IgD-negative memory B cell (primary cell): ENCODE data around the gene SLC2A11. TPM values are rescaled to one million over a fixed set of nuclear protein-coding genes. Genes with fewer than 3 reads are reported as not detected.
A peak's percentile ranks its signal among the peaks of the same experiment; 100 is the strongest.

Experiments used
- H3K27ac Mint-ChIP-seq, 3 donors: one replicate each; pipeline ENCODE4 v1.8.0; 2020 to 2022; ENCODE audit warnings: mild to moderate bottlenecking in 3 of 3, mixed read lengths in 3 of 3, moderate library complexity in 1 of 3
- H3K27me3 Mint-ChIP-seq: one replicate; pipeline ENCODE4 v1.8.0; 2021; ENCODE audit warnings: mixed read lengths
- H3K36me3 Mint-ChIP-seq: one replicate; pipeline ENCODE4 v1.8.0; 2020; ENCODE audit warnings: mild to moderate bottlenecking, mixed read lengths
- H3K4me1 Mint-ChIP-seq, 3 donors: one replicate each; pipeline ENCODE4 v1.8.0; 2020 to 2022; ENCODE audit warnings: mixed read lengths in 3 of 3, mild to moderate bottlenecking in 1 of 3
- H3K4me3 Mint-ChIP-seq, 4 donors: one replicate each; pipeline ENCODE4 v1.8.0; 2020 to 2022; ENCODE audit warnings: mild to moderate bottlenecking in 4 of 4, mixed read lengths in 4 of 4, moderate library complexity in 3 of 4
- H3K9me3 Mint-ChIP-seq, 3 donors: one replicate each; pipeline ENCODE4 v1.8.0; 2020 to 2021; ENCODE audit warnings: mixed read lengths in 3 of 3, mild to moderate bottlenecking in 1 of 3
- polyA plus RNA-seq: library from polyadenylated mRNA; unstranded; fragments of 300-500 nt; fragmentation: Illumina TruSeq; gene quantifications from one replicate; pipeline ENCODE4 v1.2.3, GENCODE V29; 2021

SLC2A11 gene
- 20.7 TPM for polyA plus RNA-seq

- Mint-ChIP-seq H3K27ac (peak within 1 kb of the TSS; percentile 89 to 96 (median 96)), H3K27me3 (no peaks in the 10 kb centered on the region), H3K4me1 (peaks cover 5 to 17% (median 12%) of the 10 kb centered on the region in 3 donors), H3K9me3 (no peaks in the 10 kb centered on the region), H3K36me3 (no peaks in the 10 kb centered on the region), H3K4me3 (peak within 1 kb of the TSS; percentile 91 to 99 (median 95))
Observed at GRCh38 chr22:23857606-23858483, at the start of gene SLC2A11. TSS of gene SLC2A11 (plus strand) at chr22:23857875. CDS start at chr22:23858000, 125 bp downstream.

GRCh38 chr22:23812378-23812777 is 45.3 kb upstream of the SLC2A11 start:
- H3K27me3 Mint-ChIP-seq, result no peaks in the 10 kb centered on the region
- peaks cover 13% of the 10 kb centered on the region for H3K36me3 Mint-ChIP-seq
- no peak overlapping the region for H3K27ac Mint-ChIP-seq
- peaks cover 17 to 25% (median 24%) of the 10 kb centered on the region in 3 donors for H3K4me1 Mint-ChIP-seq
- H3K9me3 Mint-ChIP-seq, result no peaks in the 10 kb centered on the region
- H3K4me3 Mint-ChIP-seq, result no peak overlapping the region

- Mint-ChIP-seq H3K4me1 (peaks cover 35 to 43% (median 41%) of the 10 kb centered on the region in 3 donors), H3K36me3 (peaks cover 13% of the 10 kb centered on the region), H3K4me3 (peak overlapping the region in 1 of 4 donors; percentile 40), H3K27me3 (no peaks in the 10 kb centered on the region), H3K27ac (peak overlapping the region in 1 of 3 donors; percentile 14), H3K9me3 (no peaks in the 10 kb centered on the region)
Observed at GRCh38 chr22:23815541-23816155, 42.0 kb upstream of the SLC2A11 start.

- no peaks in the 10 kb centered on the region for H3K27me3 Mint-ChIP-seq
- H3K9me3 Mint-ChIP-seq, result no peaks in the 10 kb centered on the region
- H3K27ac Mint-ChIP-seq, result no peak overlapping the region
- H3K4me3 Mint-ChIP-seq, result no peak overlapping the region
- H3K36me3 Mint-ChIP-seq, result peaks cover 11% of the 10 kb centered on the region
- peaks cover 36 to 42% (median 41%) of the 10 kb centered on the region in 3 donors for H3K4me1 Mint-ChIP-seq
Observed at GRCh38 chr22:23816156-23816976, 41.3 kb upstream of the SLC2A11 start.

GRCh38 chr22:23817146-23817545 is 40.5 kb upstream of the SLC2A11 start:
- Mint-ChIP-seq H3K36me3 (peaks cover 6% of the 10 kb centered on the region), H3K27me3 (no peaks in the 10 kb centered on the region), H3K27ac (no peak overlapping the region), H3K9me3 (no peaks in the 10 kb centered on the region), H3K4me1 (peaks cover 31 to 36% (median 36%) of the 10 kb centered on the region in 3 donors), H3K4me3 (peak overlapping the region in 1 of 4 donors; percentile 68)

- peak overlapping the region in 2 of 3 donors; percentile 73 to 88 for H3K27ac Mint-ChIP-seq
- no peaks in the 10 kb centered on the region for H3K9me3 Mint-ChIP-seq
- peak overlapping the region in 2 of 4 donors; percentile 86 to 89 for H3K4me3 Mint-ChIP-seq
Observed at GRCh38 chr22:23818541-23818940, 39.1 kb upstream of the SLC2A11 start.

GRCh38 chr22:23820748-23821211 is 36.9 kb upstream of the SLC2A11 start:
- H3K27me3 Mint-ChIP-seq, result no peaks in the 10 kb centered on the region
- peaks cover 2% of the 10 kb centered on the region for H3K36me3 Mint-ChIP-seq
- H3K4me1 Mint-ChIP-seq, result peaks cover 28 to 34% (median 31%) of the 10 kb centered on the region in 3 donors
- peak overlapping the region; percentile 23 to 81 (median 81) for H3K27ac Mint-ChIP-seq
- H3K9me3 Mint-ChIP-seq, result no peaks in the 10 kb centered on the region
- peak overlapping the region in 2 of 4 donors; percentile 63 to 87 for H3K4me3 Mint-ChIP-seq

More at GRCh38 chr22:23818541-23818940, 39.1 kb upstream of the SLC2A11 start:
- Mint-ChIP-seq H3K4me1 (peaks cover 34 to 35% (median 34%) of the 10 kb centered on the region in 3 donors), H3K27me3 (no peaks in the 10 kb centered on the region), H3K36me3 (peaks cover 5% of the 10 kb centered on the region)

- Mint-ChIP-seq H3K4me1 (peaks cover 24 to 31% (median 30%) of the 10 kb centered on the region in 3 donors), H3K36me3 (peaks cover 2% of the 10 kb centered on the region), H3K27ac (peak overlapping the region in 1 of 3 donors; percentile 71), H3K27me3 (no peaks in the 10 kb centered on the region), H3K4me3 (no peak overlapping the region), H3K9me3 (no peaks in the 10 kb centered on the region)
Observed at GRCh38 chr22:23822101-23822671, 35.5 kb upstream of the SLC2A11 start.

GRCh38 chr22:23823331-23823791 is 34.3 kb upstream of the SLC2A11 start:
- no peaks in the 10 kb centered on the region for H3K27me3 Mint-ChIP-seq
- peaks cover 20 to 29% (median 26%) of the 10 kb centered on the region in 3 donors for H3K4me1 Mint-ChIP-seq
- peaks cover 2% of the 10 kb centered on the region for H3K36me3 Mint-ChIP-seq
- no peak overlapping the region for H3K4me3 Mint-ChIP-seq
- H3K27ac Mint-ChIP-seq, result peak overlapping the region in 2 of 3 donors; percentile 35 to 50
- no peaks in the 10 kb centered on the region for H3K9me3 Mint-ChIP-seq

- Mint-ChIP-seq H3K4me3 (no peak overlapping the region), H3K36me3 (no peaks in the 10 kb centered on the region), H3K27me3 (no peaks in the 10 kb centered on the region), H3K4me1 (peaks cover 25 to 30% (median 28%) of the 10 kb centered on the region in 3 donors), H3K27ac (peak overlapping the region in 2 of 3 donors; percentile 23 to 35), H3K9me3 (no peaks in the 10 kb centered on the region)
Observed at GRCh38 chr22:23824476-23825245, 33.0 kb upstream of the SLC2A11 start.

GRCh38 chr22:23825246-23825905 is 32.3 kb upstream of the SLC2A11 start:
- H3K4me3 Mint-ChIP-seq, result no peak overlapping the region
- peak overlapping the region in 1 of 3 donors; percentile 23 for H3K27ac Mint-ChIP-seq
- no peaks in the 10 kb centered on the region for H3K36me3 Mint-ChIP-seq
- no peaks in the 10 kb centered on the region for H3K9me3 Mint-ChIP-seq
- peaks cover 26 to 31% (median 30%) of the 10 kb centered on the region in 3 donors for H3K4me1 Mint-ChIP-seq
- H3K27me3 Mint-ChIP-seq, result no peaks in the 10 kb centered on the region

- Mint-ChIP-seq H3K4me3 (no peak overlapping the region), H3K27me3 (no peaks in the 10 kb centered on the region), H3K36me3 (no peaks in the 10 kb centered on the region), H3K9me3 (no peaks in the 10 kb centered on the region), H3K4me1 (peaks cover 19 to 28% (median 24%) of the 10 kb centered on the region in 3 donors), H3K27ac (no peak overlapping the region)
Observed at GRCh38 chr22:23826510-23827350, 30.9 kb upstream of the SLC2A11 start.
